Left ventricle myocardium inferior (tissue), 1 donor: ENCODE results near the gene PTGIS. TPM values are rescaled to one million over a fixed set of nuclear protein-coding genes. Genes with fewer than 3 reads are reported as not detected.
A peak's percentile ranks its signal among the peaks of the same experiment; 100 is the strongest.

Source experiments
- DNase-seq: peaks from one replicate; pipeline ENCODE4 v3.0.0-alpha.2; 2020
- H3K27ac ChIP-seq: fragments of 200-600 bp; replicated peaks from 2 replicates; pipeline ENCODE4 v1.8.0; 2021
- H3K27me3 ChIP-seq: fragments of 200-600 bp; 2 replicates; pipeline ENCODE4 v1.8.0; 2021; ENCODE audit warnings: low read depth
- H3K36me3 ChIP-seq: fragments of 200-600 bp; 2 replicates; pipeline ENCODE4 v1.8.0; 2021
- H3K4me1 ChIP-seq: fragments of 200-600 bp; 2 replicates; pipeline ENCODE4 v1.8.0; 2021
- H3K4me3 ChIP-seq: fragments of 200-600 bp; 2 replicates; pipeline ENCODE4 v1.8.0; 2021; ENCODE audit warnings: mild to moderate bottlenecking, moderate library complexity
- H3K9me3 ChIP-seq: fragments of 200-600 bp; replicated peaks from 2 replicates; pipeline ENCODE4 v1.8.0; 2021
- CTCF ChIP-seq: fragments of 200-600 bp; IDR thresholded peaks from 2 replicates; pipeline ENCODE4 v1.8.0; 2021; ENCODE audit warnings: antibody characterized with exemption, mild to moderate bottlenecking, borderline replicate concordance
- intact Hi-C: fragments of 100-400 bp; cut with micrococcal nuclease; formaldehyde crosslinking; loops from one replicate; pipeline ENCODE4 v1.11.0; 2022
- total RNA-seq: library from RNA; stranded (reverse); fragmentation: NEBNext Ultra II Directional; extraction: Animal tissue kit (Norgen Biotek cat#: 25700); gene quantifications from one replicate; pipeline ENCODE4 v1.2.1, GENCODE V29; 2021
- donor health status: DM: no; HTN: yes; CAD: no; lungs with severe emphysema.

Gene PTGIS
- total RNA-seq, 1 donor from 2014 or later, result 26.3 TPM

GRCh38 chr20:49593466-49594142 lies 25.7 kb upstream of the PTGIS start:
- no peak overlapping the region for H3K4me3 ChIP-seq
- H3K4me1 ChIP-seq, result peaks cover 58% of the 10 kb centered on the region
- H3K27ac ChIP-seq, result peak overlapping the region; percentile 80
- no peaks in the 10 kb centered on the region for H3K9me3 ChIP-seq
- no peak for DNase-seq
- H3K36me3 ChIP-seq, result no peaks in the 10 kb centered on the region
- TF ChIP-seq CTCF, result no peak
- H3K27me3 ChIP-seq, result no peaks in the 10 kb centered on the region
- intact Hi-C loops, result no loop called here

GRCh38 chr20:49592120-49592519 lies 24.2 kb upstream of the PTGIS start:
- peak overlapping the region; percentile 84 for H3K27ac ChIP-seq
- H3K9me3 ChIP-seq, result no peaks in the 10 kb centered on the region
- H3K27me3 ChIP-seq, result no peaks in the 10 kb centered on the region
- no peak overlapping the region for H3K4me3 ChIP-seq
- H3K4me1 ChIP-seq, result peaks cover 61% of the 10 kb centered on the region
- TF ChIP-seq CTCF, result no peak
- intact Hi-C loops, result no loop called here
- H3K36me3 ChIP-seq, result no peaks in the 10 kb centered on the region
- DNase-seq, result no peak

GRCh38 chr20:49591217-49591865 lies 23.4 kb upstream of the PTGIS start:
- Histone ChIP-seq H3K4me1 (peaks cover 56% of the 10 kb centered on the region), H3K27ac (peak overlapping the region; percentile 84), H3K9me3 (no peaks in the 10 kb centered on the region), H3K27me3 (no peaks in the 10 kb centered on the region), H3K4me3 (no peak overlapping the region), H3K36me3 (no peaks in the 10 kb centered on the region)
- DNase-seq, result no peak
- no peak for TF ChIP-seq CTCF
- intact Hi-C loops, result no loop called here

GRCh38 chr20:49590163-49591017 lies 22.5 kb upstream of the PTGIS start:
- Histone ChIP-seq H3K36me3 (no peaks in the 10 kb centered on the region), H3K4me3 (no peak overlapping the region), H3K27ac (peak overlapping the region; percentile 84), H3K4me1 (peaks cover 55% of the 10 kb centered on the region), H3K9me3 (no peaks in the 10 kb centered on the region), H3K27me3 (no peaks in the 10 kb centered on the region)
- TF ChIP-seq CTCF, result no peak
- intact Hi-C loops, result no loop called here
- DNase-seq, result no peak

- TF ChIP-seq CTCF, result no peak
- intact Hi-C loops, result no loop called here
- no peak for DNase-seq
- no peaks in the 10 kb centered on the region for H3K36me3 ChIP-seq
- no peaks in the 10 kb centered on the region for H3K9me3 ChIP-seq
- no peaks in the 10 kb centered on the region for H3K27me3 ChIP-seq
- peaks cover 55% of the 10 kb centered on the region for H3K4me1 ChIP-seq
- no peak overlapping the region for H3K4me3 ChIP-seq
- H3K27ac ChIP-seq, result peak overlapping the region; percentile 84
These were observed 21.8 kb upstream of the PTGIS start for GRCh38 chr20:49589747-49590146.
